Endothelial cell of umbilical vein (primary cell): ENCODE data around the gene ASAP2. TPM values are rescaled to one million over a fixed set of nuclear protein-coding genes. Genes with fewer than 3 reads are reported as not detected.

Experiments used
- BruUV-seq: library from RNA; stranded (reverse); fragments of 400-500 nt; replicated peaks from 2 replicates; lab custom pipeline; 2021; lab: Mats Ljungman, UMichigan
- CTCF ChIA-PET: fragments of 300-600, 350-600 bp; sonication (Branson Sonifier 250); formaldehyde crosslinking; loops from one replicate; lab custom pipeline; 2021; ENCODE audit warnings: antibody characterized with exemption, inconsistent platforms; lab: Charles Lee
- POLR2A ChIA-PET: fragments of 300-600, 350-600 bp; sonication (Branson Sonifier 250); formaldehyde crosslinking; loops from one replicate; lab custom pipeline; 2021; ENCODE audit warnings: antibody characterized with exemption, inconsistent platforms; lab: Charles Lee
- DNase-seq: peaks from one replicate; pipeline ENCODE4 v3.0.0-alpha.2; 2011; ENCODE audit warnings: low read depth, low spot score
- FAIRE-seq: peaks from 2 replicates; lab custom pipeline; 2011; peaks lifted over from hg19 to GRCh38; lab: Jason Lieb, UNC
- H2AFZ ChIP-seq: 2 replicates; pipeline ENCODE4 v1.6.0; 2012; ENCODE audit warnings: low read depth, low read length, control low read depth, inconsistent platforms
- H3K27ac ChIP-seq: 2 replicates; pipeline ENCODE4 v1.5.1; 2011; ENCODE audit warnings: low read depth, mild to moderate bottlenecking, control low read depth, low read length, moderate library complexity; ENCODE audit not compliant: insufficient read depth
- H3K27me3 ChIP-seq, 2 experiments: 2 replicates each; pipeline versions ENCODE4 v1.6.0 to v1.6.1; 2011; ENCODE audit warnings: low read length in 2 of 2, mixed read lengths in 1 of 2; ENCODE audit not compliant: control insufficient read depth in 2 of 2, insufficient read depth in 2 of 2
- H3K36me3 ChIP-seq, 2 experiments: 2 replicates in 1 of 2; 3 replicates in 1 of 2; pipeline ENCODE4 v1.5.1; 2011; ENCODE audit warnings: low read length in 2 of 2, mild to moderate bottlenecking in 1 of 2, moderate library complexity in 1 of 2; ENCODE audit not compliant: control insufficient read depth in 2 of 2, insufficient read depth in 2 of 2; ENCODE audit errors: extremely low read depth in 1 of 2
- H3K4me1 ChIP-seq: 3 replicates; pipeline ENCODE4 v1.5.1; 2011; ENCODE audit warnings: mild to moderate bottlenecking, low read length; ENCODE audit not compliant: control insufficient read depth, insufficient read depth; ENCODE audit errors: extremely low read depth
- H3K4me2 ChIP-seq: 2 replicates; pipeline ENCODE4 v1.6.1; 2011; ENCODE audit warnings: low read length, control low read depth, mixed read lengths; ENCODE audit not compliant: insufficient read depth
- H3K4me3 ChIP-seq, 3 experiments: fragments of 200-600 bp in 1 of 3; sonication (generic), shearing (Covaris generic) in 1 of 3; replicated peaks in 1 of 3; 2 replicates each; pipeline ENCODE4 v1.5.1; 2011 to 2016; ENCODE audit warnings: control low read depth in 3 of 3, low read length in 3 of 3, mild to moderate bottlenecking in 2 of 3, inconsistent platforms in 1 of 3, low read depth in 1 of 3, moderate library complexity in 1 of 3; ENCODE audit not compliant: insufficient read depth in 1 of 3
- H3K79me2 ChIP-seq: 2 replicates; pipeline ENCODE4 v1.6.0; 2012; ENCODE audit warnings: low read length, inconsistent platforms; ENCODE audit not compliant: control insufficient read depth, insufficient read depth
- H3K9ac ChIP-seq: replicated peaks from 2 replicates; pipeline ENCODE3; 2011; ENCODE audit warnings: low read length, control low read depth; ENCODE audit not compliant: insufficient read depth; ENCODE audit errors: extremely low read depth
- H3K9me1 ChIP-seq: replicated peaks from 3 replicates; pipeline ENCODE4 v1.6.0; 2011; ENCODE audit warnings: mild to moderate bottlenecking, low read length; ENCODE audit not compliant: control insufficient read depth, insufficient read depth; ENCODE audit errors: extremely low read depth
- H3K9me3 ChIP-seq: replicated peaks from 2 replicates; pipeline ENCODE4 v1.5.1; 2012; ENCODE audit warnings: low read length, inconsistent platforms; ENCODE audit not compliant: control insufficient read depth, insufficient read depth
- H4K20me1 ChIP-seq: replicated peaks from 2 replicates; pipeline ENCODE3; 2011; ENCODE audit warnings: mild to moderate bottlenecking, low read length; ENCODE audit not compliant: control insufficient read depth, insufficient read depth; ENCODE audit errors: extremely low read depth
- CTCF ChIP-seq, 2 donors: IDR thresholded peaks; 1 replicate in 1 of 2; 2 replicates in 1 of 2; pipeline ENCODE4 v1.5.1; 2011; ENCODE audit warnings: low read length in 2 of 2, mild to moderate bottlenecking in 2 of 2, moderate library complexity in 2 of 2, control low read depth in 1 of 2, inconsistent platforms in 1 of 2, low read depth in 1 of 2; ENCODE audit not compliant: insufficient read depth in 1 of 2; ENCODE audit errors: extremely low read depth in 1 of 2
- EZH2 ChIP-seq: IDR thresholded peaks from 2 replicates; pipeline ENCODE4 v1.6.1; 2012; ENCODE audit warnings: borderline replicate concordance, low read depth, mild to moderate bottlenecking, moderate library complexity, low read length, inconsistent platforms; ENCODE audit not compliant: severe bottlenecking
- FOS ChIP-seq: IDR thresholded peaks from 2 replicates; pipeline ENCODE4 v1.6.1; 2011; ENCODE audit warnings: mild to moderate bottlenecking, low read length, moderate library complexity, borderline replicate concordance; ENCODE audit not compliant: insufficient read depth
- GATA2 ChIP-seq: IDR thresholded peaks from 2 replicates; pipeline ENCODE4 v1.7.0; 2011; ENCODE audit warnings: low read depth, mild to moderate bottlenecking, moderate library complexity, mixed read lengths, low read length; ENCODE audit not compliant: insufficient read length, insufficient read depth
- JUN ChIP-seq: IDR thresholded peaks from 2 replicates; pipeline ENCODE4 v1.6.1; 2011; ENCODE audit warnings: borderline replicate concordance, low read depth; ENCODE audit not compliant: insufficient read length, insufficient read depth
- MAX ChIP-seq: IDR thresholded peaks from 2 replicates; pipeline ENCODE4 v1.6.1; 2011; ENCODE audit not compliant: insufficient read depth, insufficient read length
- MYC ChIP-seq: IDR thresholded peaks from one replicate; pipeline ENCODE4 v1.6.1; 2011; ENCODE audit warnings: mild to moderate bottlenecking, low read depth, low read length
- POLR2A ChIP-seq: IDR thresholded peaks from 2 replicates; pipeline ENCODE4 v1.6.1; 2012; ENCODE audit warnings: low read depth, mild to moderate bottlenecking, control low read depth, low read length
- POLR2AphosphoS5 ChIP-seq: IDR thresholded peaks from 2 replicates; pipeline ENCODE4 v1.6.1; 2012; ENCODE audit warnings: low read depth, mild to moderate bottlenecking, control low read depth, low read length, moderate library complexity; ENCODE audit not compliant: insufficient read depth
- dilution Hi-C: fragments of 300-500 bp; cut with MboI; formaldehyde crosslinking; loops from one replicate; pipeline ENCODE4 v1.15.0; 2019; ENCODE audit warnings: low sequenced_read_pairs; ENCODE audit not compliant: extremely low pct_ligation_motif_present
- intact Hi-C: fragments of 100-400 bp; cut with micrococcal nuclease; formaldehyde crosslinking; loops from one replicate; pipeline ENCODE4 v1.10.0; 2022
- polyA plus RNA-seq, 4 experiments: library from polyadenylated mRNA; depleted of rRNA in 3 of 4; stranded (reverse) in 3 of 4; unstranded in 1 of 4; fragments of >200 nt; gene quantifications; 2 replicates each; pipeline versions ENCODE4 v1.2.1 to v1.2.3, GENCODE V29; 2011 to 2012; ENCODE audit warnings: missing spikeins in 1 of 4
- total RNA-seq: library from RNA; stranded (reverse); gene quantifications from 2 replicates; pipeline ENCODE4 v1.2.3, GENCODE V29; 2021

The ASAP2 gene
- total and polyA plus RNA-seq, 2 donors (not counting 3 experiments of a cell fraction or from before 2014, with no cell fraction given), result 31.1 to 79.2 TPM

GRCh38 chr2:9271691-9272090, 65.1 kb downstream of the ASAP2 start:
- no peak for FAIRE-seq
- POLR2A ChIA-PET, result no interaction called here
- intact Hi-C loops, result no loop called here

More at GRCh38 chr2:9271691-9272090, 65.1 kb downstream of the ASAP2 start:
- H3K9me3 ChIP-seq, result no peaks in the 10 kb centered on the region
- peaks cover 92% of the 10 kb centered on the region for H3K79me2 ChIP-seq
- H3K9me1 ChIP-seq, result no peaks in the 10 kb centered on the region
- dilution Hi-C loops, result no loop called here
- H3K36me3 ChIP-seq, result no peaks in the 10 kb centered on the region
- no peak overlapping the region for H2AFZ ChIP-seq
- H4K20me1 ChIP-seq, result no peaks in the 10 kb centered on the region
- peaks cover 23% of the 10 kb centered on the region for H3K4me1 ChIP-seq
- no peak overlapping the region for H3K27ac ChIP-seq
- H3K4me2 ChIP-seq, result no peak overlapping the region
- no TSS peak for BruUV-seq
- no peak overlapping the region for H3K4me3 ChIP-seq
- no peaks in the 10 kb centered on the region for H3K27me3 ChIP-seq
- CTCF ChIA-PET, result no interaction called here
- no peak overlapping the region for H3K9ac ChIP-seq
- DNase-seq, result no peak
- TF ChIP-seq MAX, result no peak
- no peak for TF ChIP-seq EZH2
- no peak for TF ChIP-seq POLR2AphosphoS5
- no peak for TF ChIP-seq POLR2A
- TF ChIP-seq JUN, result no peak
- TF ChIP-seq GATA2, result no peak
- TF ChIP-seq MYC, result no peak
- no peak for TF ChIP-seq CTCF (IDR thresholded peaks at IDR 0.05; ENCODE audit: extremely low read depth in 1 of 2, insufficient read depth in 1 of 2, low read depth in 1 of 2, low read length in 2 of 2)
- no peak for TF ChIP-seq FOS
